ENCODE data around the gene ECT2.

GRCh38 chr3:172844428-172844827, 93.9 kb downstream of the ECT2 start:
- TF ChIP-seq CTCF (conservative IDR thresholded peaks at IDR 0.05 in 1 of 2, IDR thresholded peaks at IDR 0.05 in 1 of 2; ENCODE audit: extremely low read depth in 1 of 2, insufficient read depth in 1 of 2, low read depth in 1 of 2, low read length in 2 of 2): no peak
- TF ChIP-seq EZH2 (IDR thresholded peaks at IDR 0.05; ENCODE audit: borderline replicate concordance, low read length): no peak

All from mammary epithelial cell (primary cell).